ELF-1 (cell line): ENCODE data around the gene ARHGAP10.

Experiments
- DNase-seq: peaks from one replicate; pipeline ENCODE4 v3.0.0-alpha.2; 2016; ENCODE audit warnings: low read depth, low spot score

The ARHGAP10 gene

DNA sequence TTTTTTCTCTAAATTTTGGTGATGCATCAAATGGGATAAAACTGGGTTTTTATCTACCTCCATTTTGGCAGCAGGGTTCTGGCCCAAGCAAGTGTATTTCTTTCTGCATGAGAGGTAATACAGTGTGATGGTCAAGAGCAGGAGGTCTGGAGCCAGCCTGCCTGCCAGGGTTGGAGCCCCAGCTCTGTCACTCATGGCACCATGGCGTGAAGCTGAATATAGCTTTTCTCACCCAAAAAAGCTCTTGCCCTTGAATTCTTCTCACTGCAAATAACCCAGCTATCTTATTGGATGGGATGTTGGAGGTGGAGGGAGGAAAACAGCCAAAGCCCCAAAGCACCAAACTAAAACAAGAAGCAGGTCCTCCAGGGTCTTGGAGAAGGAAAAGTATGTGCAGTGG is 218.4 kb downstream of the ARHGAP10 start:
- DNase-seq = no peak

GRCh38 chr4:147950841-147951240 is 219.0 kb downstream of the ARHGAP10 start:
- no peak for DNase-seq

GRCh38 chr4:147954850-147955249 is 223.0 kb downstream of the ARHGAP10 start:
- no peak for DNase-seq

- no peak for DNase-seq
Observed at GRCh38 chr4:147955827-147956558, 224.1 kb downstream of the ARHGAP10 start.

- DNase-seq = no peak
Observed at GRCh38 chr4:147957446-147957845, 225.6 kb downstream of the ARHGAP10 start.

GRCh38 chr4:147958057-147958456 is 226.2 kb downstream of the ARHGAP10 start:
- DNase-seq = no peak

- DNase-seq = no peak
Observed at GRCh38 chr4:147958489-147959065, 226.7 kb downstream of the ARHGAP10 start.

DNA sequence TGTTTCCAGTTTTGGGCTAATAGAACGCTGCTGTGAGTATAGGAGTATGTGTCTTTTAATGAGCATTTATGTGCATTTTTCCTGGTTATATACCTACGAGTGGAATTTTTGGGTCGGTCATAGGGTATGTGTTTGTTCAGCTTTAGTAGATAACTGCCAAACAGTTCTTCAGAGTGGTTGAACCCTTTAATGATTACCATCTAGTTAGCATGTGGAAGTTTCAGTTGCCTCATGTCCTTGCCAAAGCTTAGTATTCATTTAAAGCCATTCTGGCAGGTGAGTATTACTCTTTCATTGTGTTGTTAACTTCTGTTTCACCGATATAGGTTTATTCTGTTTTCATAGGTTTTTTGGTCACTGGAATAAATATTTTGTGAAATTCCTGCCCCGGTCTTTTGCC is 229.1 kb downstream of the ARHGAP10 start:
- DNase-seq = no peak

DNA sequence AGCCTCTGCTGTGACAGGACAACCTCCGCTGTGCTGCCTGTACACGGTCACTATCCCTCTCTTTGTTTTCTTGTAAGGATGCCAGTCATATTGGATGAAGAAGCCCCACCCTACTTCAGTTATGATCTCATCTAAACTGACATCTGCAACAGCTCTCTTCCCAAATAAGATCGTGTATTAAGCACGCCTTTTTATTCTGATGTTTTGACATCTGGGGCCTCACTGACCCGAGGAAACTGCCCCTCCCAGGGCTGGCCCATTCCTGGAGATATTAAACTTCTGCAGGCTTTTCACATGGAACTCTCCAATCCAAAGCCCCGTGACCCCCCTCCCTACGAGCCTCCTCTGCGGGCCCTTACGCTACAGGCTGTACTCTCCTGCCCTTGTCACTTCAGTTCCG is 232.0 kb downstream of the ARHGAP10 start:
- DNase-seq = no peak

- no peak for DNase-seq
Observed at GRCh38 chr4:147964266-147964880, 232.5 kb downstream of the ARHGAP10 start.

GRCh38 chr4:147965056-147965455 is 233.2 kb downstream of the ARHGAP10 start:
- DNase-seq = no peak

DNA sequence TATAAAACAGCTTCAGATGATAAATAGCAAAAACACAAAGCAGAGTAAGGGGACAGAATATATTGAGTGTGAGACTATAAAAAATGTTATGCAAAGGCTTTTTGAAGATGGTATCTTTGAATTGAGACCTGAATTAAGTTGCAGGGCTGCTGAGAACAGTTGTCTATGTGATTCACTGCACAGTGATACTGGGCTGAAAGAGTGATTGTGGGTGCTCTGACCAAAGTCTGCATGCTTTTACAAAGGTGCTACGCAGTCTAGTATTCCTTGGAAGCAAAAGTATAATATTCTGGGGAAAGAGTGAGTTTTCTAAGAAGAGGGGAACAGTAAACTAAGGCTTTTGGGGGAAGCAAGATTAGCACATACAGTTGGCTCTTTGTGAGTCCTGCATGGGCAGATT is 234.0 kb downstream of the ARHGAP10 start:
- DNase-seq = no peak

GRCh38 chr4:147968641-147969040 is 236.8 kb downstream of the ARHGAP10 start:
- DNase-seq = no peak

GRCh38 chr4:147969573-147970385 is 237.9 kb downstream of the ARHGAP10 start:
- no peak for DNase-seq

- no peak for DNase-seq
Observed at GRCh38 chr4:147971116-147971515, 239.2 kb downstream of the ARHGAP10 start.

DNA sequence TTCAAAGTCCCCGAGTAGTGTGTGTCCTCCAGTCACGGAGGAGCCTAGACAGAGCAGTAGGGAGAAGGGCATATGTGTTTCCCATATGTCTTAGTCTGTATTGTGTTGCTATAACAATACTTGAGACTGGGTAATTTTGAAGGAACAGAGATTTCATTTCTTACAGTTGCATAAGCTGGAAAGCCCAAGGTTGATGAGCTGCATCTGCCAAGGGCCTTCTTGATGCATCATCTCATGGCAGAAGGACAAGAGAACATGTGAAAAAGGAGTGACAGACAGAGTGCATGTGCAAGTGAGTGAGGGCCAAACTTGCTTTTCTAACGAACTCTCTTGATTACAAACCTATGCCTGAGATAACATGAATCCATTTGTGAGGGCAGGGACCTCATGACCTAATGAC is 243.4 kb downstream of the ARHGAP10 start:
- no peak for DNase-seq

- DNase-seq = no peak
Observed at GRCh38 chr4:147975933-147976928, 244.3 kb downstream of the ARHGAP10 start.

GRCh38 chr4:147980586-147980985 is 248.7 kb downstream of the ARHGAP10 start:
- no peak for DNase-seq

- DNase-seq = no peak
Observed at GRCh38 chr4:147981305-147981704, 249.4 kb downstream of the ARHGAP10 start.

DNA sequence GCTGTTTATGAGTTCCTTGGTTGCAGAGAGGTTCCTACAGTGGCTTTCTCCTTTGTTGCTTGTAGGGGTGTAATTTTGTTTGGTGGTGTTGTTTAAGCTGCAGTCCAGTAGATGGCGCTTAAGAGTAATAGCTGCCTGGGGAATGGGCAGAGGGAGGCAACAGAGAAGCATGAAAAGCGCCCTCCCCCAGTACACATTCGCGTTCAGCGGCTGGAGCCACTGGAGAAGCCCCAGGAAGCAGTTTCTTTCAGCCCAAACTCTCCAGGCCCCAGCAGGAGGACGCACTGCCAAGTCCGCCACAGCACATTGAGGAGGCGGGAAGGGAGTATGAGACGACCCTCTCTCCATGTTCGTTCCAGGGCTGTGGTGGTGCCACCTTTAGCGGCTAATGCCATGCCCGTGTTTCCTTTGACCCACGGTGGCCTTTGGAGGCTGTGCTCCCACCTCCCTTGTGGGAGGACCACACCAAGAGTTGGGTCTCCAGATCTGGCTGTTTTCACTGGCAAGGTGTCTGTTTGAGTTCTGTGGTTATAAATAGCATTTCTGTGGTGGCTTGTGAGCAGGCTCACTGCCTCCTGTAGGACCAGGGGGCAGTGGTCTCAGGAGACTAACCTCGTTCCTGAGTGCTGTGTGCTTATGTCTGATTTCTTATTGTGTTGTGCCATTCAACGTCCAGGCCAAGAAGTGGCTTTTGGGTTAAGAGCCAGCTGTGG is 252.3 kb downstream of the ARHGAP10 start:
- DNase-seq = peak; percentile 90
